HG02852 (cell line): ENCODE measurements around the gene SORBS1.
A peak's percentile ranks its signal among the peaks of the same experiment; 100 is the strongest.

Experiments
- ATAC-seq: cut with Tn5 transposase; IDR thresholded peaks from one replicate; pipeline ENCODE4 v1.9.1; 2021; ENCODE audit warnings: mild to moderate bottlenecking, moderate library complexity; ENCODE audit not compliant: unreplicated experiment

SORBS1 gene

DNA sequence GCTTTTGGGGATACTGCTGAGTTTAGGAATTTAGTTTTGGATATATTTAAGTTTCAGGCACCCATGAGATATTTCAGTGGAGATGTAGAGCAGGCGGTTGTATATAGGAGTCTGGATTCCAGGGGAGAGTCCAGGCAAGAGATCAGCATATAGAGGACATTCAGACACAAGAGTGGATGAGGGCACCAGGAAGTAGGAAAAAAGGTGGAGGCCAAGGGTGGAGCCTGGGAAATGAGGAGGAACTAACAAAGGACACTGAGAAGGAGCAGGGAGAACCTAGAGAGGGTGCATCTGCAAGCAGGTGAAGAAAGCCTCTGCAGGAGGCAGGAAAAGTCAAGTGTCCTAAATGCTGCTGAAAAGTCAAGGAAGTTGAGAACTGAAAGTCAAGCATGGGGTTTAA, 257.2 kb downstream of the SORBS1 start:
- no peak for ATAC-seq

DNA sequence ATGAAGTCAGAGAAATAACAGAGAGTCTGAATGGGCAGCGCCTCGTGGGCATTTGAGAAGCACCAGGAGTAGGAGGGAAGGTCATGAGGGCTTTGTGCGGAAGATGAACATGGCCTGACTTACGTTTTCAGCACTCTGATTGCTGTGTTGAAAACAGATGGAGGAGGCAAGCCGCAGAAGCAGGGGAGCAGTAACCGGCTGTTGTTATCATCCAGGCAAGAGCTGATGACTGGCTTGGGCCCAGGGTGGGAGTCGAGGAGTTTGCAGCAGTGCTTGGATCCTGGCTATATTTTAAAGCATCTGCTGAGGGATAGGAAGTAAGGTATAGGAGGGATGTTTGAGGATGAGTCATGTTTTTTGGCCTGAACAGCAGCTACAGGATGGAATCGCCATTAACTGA, 257.6 kb downstream of the SORBS1 start:
- ATAC-seq = no peak

DNA sequence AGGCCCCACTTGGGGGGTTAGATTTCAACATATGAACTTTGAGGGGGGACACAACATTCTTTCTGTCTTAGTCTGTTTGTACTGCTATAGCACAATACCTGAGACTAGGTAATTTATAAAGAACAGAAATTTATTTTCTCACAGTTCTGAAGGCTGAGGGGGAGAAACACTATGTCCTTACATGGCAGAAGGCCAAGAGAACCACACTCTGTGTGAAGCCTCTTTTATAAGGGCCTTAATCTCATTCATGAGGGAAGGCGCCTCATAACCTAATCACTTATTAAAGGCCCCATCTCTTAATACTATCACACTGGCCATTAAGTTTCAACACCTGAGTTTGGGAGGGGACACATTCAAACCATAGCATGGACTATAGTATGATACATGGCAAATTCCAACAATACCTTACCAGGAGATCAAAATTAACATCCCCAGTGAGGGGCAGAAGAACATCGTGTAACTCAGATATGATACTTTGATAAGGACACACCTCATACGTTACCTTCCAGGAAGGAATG, 261.1 kb downstream of the SORBS1 start:
- ATAC-seq = no peak

DNA sequence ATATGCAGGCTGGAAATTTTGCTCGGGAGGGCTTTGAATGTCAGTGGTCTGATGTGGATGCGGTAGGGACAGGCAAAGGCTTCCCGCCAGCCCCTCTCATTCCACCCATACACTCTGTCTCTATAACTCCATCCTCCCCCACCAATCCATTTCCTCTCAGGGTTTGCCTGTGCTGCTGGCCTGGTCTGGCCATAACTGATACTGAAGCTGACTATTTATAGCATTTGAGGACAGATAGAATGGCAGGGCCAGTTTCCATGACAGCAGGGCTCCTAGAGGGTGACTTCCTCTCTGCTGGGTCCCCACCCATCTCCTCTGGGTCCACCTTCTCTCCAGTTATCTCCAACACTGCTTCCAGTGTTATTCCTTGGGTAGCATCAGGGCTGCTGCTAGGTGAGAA, 263.8 kb downstream of the SORBS1 start:
- ATAC-seq = peak; percentile 38

DNA sequence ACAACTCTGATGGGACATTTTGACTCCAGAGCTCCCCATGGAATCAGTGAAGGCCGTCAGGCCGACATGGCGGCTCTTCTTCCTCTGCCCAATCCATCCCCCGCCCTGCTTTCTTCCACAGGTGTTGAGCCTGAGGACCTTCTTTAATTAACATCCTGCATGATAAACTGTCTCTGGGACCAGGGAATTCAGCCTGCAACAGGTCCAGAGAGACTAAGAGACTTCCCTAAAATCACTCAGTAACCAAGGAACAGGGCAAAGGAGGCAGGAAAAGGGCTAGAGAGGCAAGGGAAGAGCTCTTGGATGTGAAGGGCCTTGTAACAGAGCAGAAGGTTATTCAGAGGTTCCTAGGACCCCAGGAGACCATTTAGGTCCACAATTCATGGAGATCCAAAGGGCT, 264.4 kb downstream of the SORBS1 start:
- ATAC-seq = no peak

DNA sequence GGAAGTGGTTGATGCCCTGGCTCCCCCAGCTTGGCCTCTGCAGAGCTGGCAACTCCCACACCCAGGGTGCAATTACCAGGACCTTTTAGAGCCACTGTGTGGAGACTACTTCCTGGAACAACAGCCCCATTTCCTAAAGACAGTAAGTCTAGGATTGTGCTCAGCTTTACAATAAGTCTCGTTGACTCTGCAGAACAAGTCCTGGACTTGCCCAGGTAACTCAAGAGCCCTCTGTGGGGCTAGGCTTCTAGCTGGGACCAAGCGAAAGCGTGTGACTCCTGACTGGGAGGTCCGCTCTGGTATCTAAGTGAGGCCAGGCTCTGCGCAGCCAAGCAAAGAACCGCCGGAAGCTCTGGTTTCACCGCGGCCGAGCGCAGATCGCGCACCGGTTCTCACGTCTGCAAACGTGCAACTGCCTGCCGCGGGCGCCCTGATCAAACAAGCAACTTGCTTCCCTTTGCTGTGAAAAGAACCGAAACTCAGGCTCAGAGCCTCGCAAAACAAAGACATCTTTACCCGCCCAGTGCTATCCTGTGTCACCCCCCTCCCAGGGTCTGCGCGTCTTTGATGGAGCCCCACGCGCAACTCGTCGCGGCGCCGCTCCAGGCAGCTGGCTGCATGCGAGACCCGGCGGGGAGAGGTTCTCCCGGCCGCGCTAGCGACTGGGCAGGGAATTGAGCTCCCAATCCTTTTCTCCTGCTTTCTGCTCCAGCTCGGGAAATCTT, 266.0 kb downstream of the SORBS1 start:
- peak; percentile 71 for ATAC-seq

DNA sequence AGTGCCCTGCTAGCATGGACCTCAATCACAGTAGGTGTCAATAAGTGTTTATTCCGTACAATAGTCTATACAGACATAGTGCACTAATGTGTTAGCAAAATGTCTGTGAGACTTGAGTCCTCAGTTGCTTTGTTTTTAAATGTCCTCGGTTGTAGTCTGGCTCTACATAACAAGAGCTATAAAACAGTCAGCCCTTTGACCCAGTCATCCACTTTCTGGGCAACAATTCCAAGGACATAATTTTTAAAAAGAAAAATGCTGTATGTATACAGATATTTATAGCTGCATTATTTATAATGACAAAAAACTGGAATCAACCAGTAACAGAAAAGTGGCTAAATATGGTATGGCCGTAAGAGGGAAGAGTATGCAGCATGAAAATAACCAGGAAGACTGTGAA, 267.5 kb downstream of the SORBS1 start:
- ATAC-seq = no peak

DNA sequence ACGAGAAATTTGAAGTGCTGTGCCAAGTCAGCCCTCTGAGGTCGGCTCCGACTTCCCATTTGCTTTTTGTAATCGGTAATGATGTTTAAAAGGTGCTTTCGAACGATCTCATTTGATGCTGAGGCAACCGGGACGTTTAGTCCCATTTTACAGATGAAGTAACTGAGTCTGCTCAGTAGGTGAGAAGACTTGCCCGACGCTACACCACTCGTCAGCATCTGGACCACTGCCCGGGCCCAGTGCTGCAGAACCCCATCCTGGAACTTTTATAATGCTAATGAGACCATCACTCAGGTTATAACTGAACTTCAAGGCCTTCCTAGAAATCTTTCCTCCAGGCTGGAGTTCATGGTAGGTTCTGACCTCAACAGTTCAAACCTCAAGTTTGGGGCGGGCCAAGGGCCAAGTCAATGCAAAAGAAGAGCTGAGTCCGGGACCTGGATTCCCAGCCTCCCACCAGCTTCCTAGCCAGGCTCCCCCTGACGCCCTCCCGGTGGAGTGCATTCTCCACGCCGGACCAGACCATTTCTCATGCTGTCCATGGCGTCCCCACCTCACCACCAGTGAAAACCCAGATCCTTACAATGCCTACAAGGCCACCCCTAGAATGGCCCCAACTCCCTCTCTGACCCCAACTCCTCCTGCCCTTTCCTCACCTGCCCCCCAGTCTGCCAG, 269.7 kb downstream of the SORBS1 start:
- no peak for ATAC-seq

DNA sequence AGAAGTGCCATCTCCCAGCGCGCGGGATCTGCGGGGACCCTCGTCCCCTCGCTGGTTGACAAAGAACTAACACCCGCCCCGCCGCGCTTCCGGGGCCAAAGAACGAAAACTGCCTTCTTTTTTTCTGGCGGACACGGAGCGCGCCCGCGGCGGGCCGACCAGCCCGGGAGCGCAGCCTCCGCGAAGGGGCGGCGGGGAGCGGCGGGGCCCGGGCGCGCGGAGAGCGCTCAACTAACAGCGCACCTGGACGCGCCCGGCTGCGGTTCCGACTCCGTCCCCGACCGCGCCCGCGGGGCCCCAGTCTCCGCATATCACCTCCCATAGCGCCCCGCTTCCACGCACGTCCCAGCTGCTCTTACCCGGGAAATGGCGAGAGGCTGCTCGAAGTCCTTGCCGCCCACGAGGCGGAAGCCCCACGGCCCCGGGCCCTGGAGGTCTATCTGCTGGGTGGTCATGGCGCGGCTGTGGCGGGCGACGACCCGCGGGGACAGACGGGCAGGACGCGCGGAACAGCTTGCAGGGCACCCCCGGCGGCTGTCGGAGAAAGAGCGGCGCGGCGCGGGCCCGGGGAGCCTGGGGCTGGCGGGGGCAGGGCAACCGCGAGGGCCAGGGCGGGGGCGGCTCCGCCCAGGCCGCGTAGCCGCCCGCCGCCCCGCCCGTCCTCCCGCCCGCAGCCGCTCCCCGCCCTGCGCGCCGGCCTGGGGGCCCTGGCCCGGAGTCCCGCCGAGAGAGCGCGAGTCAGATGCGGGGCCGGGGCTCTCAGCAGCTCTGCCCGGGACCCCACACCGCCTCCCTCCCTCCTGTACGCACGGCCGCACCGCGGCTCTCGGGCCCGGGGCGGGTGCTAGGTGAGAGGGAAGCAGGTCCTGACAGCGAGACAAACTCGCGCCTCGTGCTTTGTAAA, 270.5 kb downstream of the SORBS1 start, which contains the start of gene PDLIM1:
Gene PDLIM1 (minus strand): TSS at position 543 of the 904 bp plus-strand sequence. CDS start 88 bp downstream, at position 455.
- ATAC-seq = peak; percentile 40

DNA sequence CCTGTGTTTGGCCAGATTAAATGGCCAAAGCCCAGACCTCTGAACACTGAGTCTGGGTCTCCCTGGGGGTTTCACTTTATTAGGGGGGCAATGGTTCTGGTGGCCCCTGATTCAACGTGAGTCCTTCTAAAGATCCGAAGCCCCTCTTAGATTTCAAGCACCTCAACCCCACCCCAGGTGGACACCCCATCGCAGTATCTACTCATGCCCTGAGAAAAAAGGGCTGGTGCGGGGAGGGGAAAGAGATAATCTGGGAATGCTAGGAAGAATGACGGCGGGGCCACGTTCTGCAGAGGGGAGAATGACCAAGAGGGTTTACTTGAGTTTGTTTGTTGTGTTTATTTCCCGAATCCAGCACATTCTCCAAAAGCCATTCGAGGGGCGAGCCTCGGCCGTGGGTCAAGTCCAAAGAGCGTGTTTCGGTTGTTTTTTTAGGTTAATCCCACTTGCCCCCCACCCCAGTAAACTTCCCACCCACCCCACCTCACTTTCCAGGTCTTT, 271.2 kb downstream of the SORBS1 start:
- no peak for ATAC-seq

DNA sequence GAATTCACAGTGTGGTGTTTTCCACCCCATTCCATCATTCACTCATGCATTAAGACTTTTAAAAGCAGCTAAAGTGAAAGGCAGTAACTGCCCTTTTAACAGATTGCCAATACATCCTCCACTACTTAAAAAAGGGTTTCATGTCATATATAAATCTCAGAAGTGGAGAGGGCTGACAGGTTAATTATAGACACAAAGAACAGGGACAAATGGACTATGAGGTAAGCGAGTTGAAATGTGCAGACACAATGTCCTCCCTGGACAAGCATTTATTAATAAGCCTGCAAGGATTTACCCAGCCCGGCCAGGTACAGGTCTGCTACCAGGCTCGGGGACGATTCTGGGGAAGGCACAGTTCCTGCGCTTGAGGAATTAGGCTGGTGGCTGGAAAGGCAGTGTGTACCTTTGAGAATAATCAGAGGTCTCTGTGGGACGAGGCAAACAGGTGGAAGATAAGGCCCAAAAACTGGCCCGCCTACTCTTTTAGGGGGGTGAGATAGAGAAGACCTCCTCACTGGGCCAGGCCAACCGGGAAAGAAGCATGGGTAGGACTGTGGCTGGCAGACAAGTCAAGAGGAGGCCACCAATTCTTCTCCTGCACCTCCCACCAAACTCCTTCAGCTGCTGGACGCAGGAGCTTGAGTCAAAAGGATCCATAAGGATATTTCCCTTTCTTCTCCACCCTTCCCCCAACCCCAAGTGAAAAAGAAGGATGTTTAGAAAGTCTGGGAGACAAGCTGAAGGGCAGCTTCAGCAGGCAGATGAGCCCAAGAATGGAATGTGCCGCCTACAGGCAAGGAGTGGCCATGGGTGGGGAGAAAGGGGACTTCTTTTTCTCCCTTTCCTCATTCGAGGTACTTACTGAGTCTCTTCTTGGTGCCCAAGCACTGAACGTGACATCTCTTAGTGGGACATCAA, 271.9 kb downstream of the SORBS1 start:
- ATAC-seq = no peak

DNA sequence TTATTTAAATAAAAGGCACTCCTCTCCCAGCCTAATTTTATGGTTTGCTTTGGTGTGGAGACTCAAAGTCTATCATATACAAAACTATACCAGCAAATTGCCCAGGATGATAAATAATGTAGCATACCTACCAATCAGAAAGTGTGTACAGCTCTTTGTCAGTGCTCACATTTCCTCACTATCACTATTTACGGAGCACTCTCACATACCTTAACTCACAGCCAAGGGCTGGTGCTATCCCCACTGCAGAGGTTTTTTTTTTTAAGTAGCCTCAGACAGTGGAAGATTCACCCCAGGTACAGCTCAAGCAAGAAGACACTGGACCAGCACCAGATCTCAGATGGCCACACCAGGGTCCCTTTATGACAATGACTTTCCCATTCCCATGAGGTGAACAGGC, 272.9 kb downstream of the SORBS1 start:
- ATAC-seq = no peak

DNA sequence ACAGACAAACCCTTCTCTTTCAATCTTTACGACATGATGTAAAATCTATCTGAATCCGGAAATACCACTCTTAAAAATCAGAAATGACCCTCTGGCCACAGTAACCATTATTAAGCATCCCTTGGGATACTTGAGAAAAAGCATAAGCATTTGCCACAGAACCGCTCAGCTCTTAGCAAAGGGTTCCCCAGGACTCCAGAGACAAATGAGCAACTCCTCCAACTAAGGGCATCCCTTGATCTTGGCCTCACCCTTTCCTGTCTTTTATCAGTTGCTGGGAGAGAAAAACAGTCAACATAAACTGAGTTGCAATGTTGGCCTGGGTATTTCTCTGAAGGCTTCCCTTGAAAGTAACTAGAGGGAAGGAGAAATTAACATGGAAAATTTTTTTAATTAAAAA, 273.9 kb downstream of the SORBS1 start:
- ATAC-seq = no peak

DNA sequence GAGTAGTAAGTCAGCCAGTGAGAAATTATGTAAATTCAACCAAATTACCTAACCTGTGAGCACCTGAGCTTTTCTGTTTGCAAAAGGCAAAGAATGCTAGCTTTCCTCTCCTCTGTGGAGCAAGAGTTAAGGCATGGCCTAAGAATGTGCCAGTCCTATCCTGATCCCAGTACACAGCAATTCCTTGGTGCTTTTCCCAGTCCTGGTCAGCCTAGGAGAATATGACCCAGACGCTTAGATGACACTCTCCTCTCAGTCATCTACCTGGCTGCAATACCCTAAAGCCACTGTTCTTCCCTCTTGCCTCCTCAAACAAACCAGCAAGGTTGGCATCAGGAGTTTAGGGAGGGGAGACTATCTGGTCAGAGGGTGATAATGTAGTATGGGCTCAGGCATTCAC, 274.5 kb downstream of the SORBS1 start:
- no peak for ATAC-seq

DNA sequence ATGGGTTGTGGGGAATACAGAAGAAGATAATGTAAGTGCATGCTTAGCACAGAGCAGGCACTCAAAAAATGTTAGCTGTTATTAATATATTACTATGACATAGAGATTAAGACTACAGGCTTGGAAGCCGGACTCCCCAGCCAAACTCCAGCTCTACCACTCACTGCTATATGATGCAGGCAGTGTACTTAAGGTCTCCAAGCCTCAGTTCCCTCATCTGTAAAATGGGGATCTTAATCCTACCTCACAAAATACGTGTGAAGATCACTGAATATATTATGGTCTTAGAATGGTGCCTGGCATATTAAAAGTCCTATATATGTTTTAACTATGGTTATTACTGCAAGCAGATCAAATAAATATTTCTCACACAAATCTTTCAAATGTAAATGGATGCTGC, 275.6 kb downstream of the SORBS1 start:
- ATAC-seq = no peak

DNA sequence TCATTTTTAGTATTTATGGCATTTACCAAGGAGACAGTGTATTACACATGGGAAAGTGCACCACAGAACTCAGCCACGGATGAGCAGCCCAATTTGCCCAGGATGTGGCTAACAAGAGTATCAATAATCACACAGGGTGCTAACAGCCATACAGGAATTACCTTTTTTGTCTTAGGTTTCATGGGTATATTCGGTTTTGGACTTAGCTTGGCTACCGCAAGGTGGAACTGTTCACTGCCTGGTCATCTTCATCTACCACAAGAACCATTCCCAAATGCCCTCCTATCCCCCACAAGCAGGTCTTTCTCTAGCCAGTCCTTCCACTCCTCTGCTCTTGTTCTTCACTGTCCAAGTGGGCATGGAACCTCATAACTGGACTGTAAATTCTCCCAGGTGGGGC, 276.4 kb downstream of the SORBS1 start:
- ATAC-seq = no peak

DNA sequence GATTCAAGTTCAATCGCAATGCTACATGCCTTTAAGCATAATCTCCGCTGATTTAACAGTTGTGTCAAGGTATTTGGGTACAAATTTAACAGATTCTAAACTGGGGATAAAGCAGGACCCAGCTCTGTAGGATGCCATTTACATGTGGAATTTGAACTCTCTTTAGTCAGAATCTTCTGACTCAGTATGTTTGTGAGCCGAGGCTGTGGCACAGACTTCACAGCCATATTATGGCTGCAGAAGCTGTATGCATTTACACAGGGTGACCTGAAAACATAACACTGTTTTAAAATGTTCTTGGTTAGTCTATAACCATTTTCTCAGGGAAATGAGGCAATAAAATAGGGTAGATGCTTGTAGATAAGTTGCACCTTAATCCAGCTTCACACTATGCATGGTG, 279.1 kb downstream of the SORBS1 start:
- no peak for ATAC-seq

DNA sequence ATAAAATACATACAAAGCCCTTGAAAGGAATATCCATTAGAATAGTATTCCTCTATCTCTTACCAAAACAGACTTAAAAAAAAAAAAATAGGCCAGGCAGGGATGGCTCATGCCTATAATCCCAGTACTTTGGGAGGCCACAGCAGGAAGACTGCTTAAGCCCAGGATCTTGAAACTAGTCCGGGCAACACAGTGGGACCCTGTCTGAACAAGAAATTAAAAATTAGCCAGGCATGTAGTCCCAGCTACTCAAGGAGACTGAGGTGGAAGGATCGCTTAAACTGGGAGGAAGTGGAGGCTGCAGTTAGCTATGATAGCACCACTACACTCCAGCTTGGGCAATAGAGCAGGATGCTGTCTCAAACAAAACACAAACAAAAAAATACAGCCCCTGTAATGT, 280.0 kb downstream of the SORBS1 start:
- ATAC-seq = no peak

DNA sequence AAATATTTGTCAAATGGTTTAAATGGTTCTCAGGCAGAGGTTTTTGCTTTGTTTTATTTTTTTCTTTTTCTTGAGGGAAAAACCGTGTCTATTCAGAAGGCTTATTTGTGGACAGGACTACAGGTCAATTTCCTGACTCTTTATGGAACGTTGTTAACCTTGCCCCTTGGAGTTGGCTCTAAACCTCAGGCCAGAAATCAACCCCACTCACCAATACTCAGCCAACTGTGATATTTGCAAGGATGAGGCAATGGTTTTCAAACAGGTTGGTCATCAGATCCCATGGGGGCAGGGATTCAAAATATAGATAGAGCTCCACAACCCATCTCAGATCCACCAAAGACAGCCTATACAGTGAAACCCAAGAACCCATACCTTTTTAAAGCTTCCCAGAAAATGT, 280.5 kb downstream of the SORBS1 start:
- ATAC-seq = no peak
